HL-60 (cell line): ENCODE results near the gene ACSL5.

Experiments
- DNase-seq, 2 experiments: peaks; one replicate each; pipeline ENCODE4 v3.0.0-alpha.2; 2010 to 2020; ENCODE audit warnings: low read depth in 1 of 2, low spot score in 1 of 2
- H3K27ac ChIP-seq: fragments of 250-450 bp; sonication (Bioruptor Pico); replicated peaks from 2 replicates; pipeline ENCODE4 v1.5.1; 2020; ENCODE audit warnings: mild to moderate bottlenecking, moderate library complexity
- H3K27me3 ChIP-seq: fragments of 250-450 bp; sonication (Bioruptor Pico); 2 replicates; pipeline ENCODE4 v1.5.1; 2021; ENCODE audit warnings: mild to moderate bottlenecking, moderate library complexity; ENCODE audit not compliant: insufficient read depth, poor library complexity, severe bottlenecking
- H3K4me3 ChIP-seq: replicated peaks from 2 replicates; pipeline ENCODE4 v1.5.1; 2011; ENCODE audit warnings: mild to moderate bottlenecking, control low read depth, low read length; ENCODE audit not compliant: insufficient read depth
- GABPA ChIP-seq: IDR thresholded peaks from 2 replicates; pipeline ENCODE4 v1.6.1; 2012; ENCODE audit warnings: low read depth
- POLR2AphosphoS5 ChIP-seq: IDR thresholded peaks from 2 replicates; pipeline ENCODE4 v1.6.1; 2012; ENCODE audit warnings: low read depth
- SPI1 ChIP-seq: IDR thresholded peaks from 2 replicates; pipeline ENCODE4 v1.6.1; 2012; ENCODE audit warnings: low read depth, mild to moderate bottlenecking, borderline replicate concordance
- TF ChIP-seq, protein P1 (sequence below): IDR thresholded peaks from one replicate; pipeline ENCODE4 v1.5.1; 2011; ENCODE audit warnings: low read length, control low read depth, inconsistent platforms; ENCODE audit not compliant: insufficient read depth
- TF ChIP-seq, protein P2 (sequence below): IDR thresholded peaks from 2 replicates; pipeline ENCODE4 v1.6.1; 2012; ENCODE audit warnings: low read depth; ENCODE audit not compliant: insufficient replicate concordance

ACSL5 gene

DNA sequence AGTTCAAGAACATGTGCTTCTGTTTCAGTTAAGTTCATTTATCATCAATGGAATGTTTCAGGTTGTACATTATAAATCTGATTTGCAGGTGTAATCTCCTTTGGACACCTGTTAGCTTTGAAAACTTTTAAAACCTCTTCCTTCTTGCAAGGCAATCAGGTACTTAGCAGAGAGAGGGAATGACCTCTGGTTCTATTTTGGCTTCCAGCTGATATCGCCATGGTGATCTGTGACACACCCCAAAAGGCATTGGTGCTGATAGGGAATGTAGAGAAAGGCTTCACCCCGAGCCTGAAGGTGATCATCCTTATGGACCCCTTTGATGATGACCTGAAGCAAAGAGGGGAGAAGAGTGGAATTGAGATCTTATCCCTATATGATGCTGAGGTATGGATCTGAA lies 35.4 kb downstream of the ACSL5 start:
- no peak for DNase-seq
- no peak overlapping the region for H3K4me3 ChIP-seq
- no peak overlapping the region for H3K27ac ChIP-seq
- no peak for TF ChIP-seq GABPA
- TF ChIP-seq, protein P1, sequence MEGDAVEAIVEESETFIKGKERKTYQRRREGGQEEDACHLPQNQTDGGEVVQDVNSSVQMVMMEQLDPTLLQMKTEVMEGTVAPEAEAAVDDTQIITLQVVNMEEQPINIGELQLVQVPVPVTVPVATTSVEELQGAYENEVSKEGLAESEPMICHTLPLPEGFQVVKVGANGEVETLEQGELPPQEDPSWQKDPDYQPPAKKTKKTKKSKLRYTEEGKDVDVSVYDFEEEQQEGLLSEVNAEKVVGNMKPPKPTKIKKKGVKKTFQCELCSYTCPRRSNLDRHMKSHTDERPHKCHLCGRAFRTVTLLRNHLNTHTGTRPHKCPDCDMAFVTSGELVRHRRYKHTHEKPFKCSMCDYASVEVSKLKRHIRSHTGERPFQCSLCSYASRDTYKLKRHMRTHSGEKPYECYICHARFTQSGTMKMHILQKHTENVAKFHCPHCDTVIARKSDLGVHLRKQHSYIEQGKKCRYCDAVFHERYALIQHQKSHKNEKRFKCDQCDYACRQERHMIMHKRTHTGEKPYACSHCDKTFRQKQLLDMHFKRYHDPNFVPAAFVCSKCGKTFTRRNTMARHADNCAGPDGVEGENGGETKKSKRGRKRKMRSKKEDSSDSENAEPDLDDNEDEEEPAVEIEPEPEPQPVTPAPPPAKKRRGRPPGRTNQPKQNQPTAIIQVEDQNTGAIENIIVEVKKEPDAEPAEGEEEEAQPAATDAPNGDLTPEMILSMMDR: no peak
- TF ChIP-seq, protein P2, sequence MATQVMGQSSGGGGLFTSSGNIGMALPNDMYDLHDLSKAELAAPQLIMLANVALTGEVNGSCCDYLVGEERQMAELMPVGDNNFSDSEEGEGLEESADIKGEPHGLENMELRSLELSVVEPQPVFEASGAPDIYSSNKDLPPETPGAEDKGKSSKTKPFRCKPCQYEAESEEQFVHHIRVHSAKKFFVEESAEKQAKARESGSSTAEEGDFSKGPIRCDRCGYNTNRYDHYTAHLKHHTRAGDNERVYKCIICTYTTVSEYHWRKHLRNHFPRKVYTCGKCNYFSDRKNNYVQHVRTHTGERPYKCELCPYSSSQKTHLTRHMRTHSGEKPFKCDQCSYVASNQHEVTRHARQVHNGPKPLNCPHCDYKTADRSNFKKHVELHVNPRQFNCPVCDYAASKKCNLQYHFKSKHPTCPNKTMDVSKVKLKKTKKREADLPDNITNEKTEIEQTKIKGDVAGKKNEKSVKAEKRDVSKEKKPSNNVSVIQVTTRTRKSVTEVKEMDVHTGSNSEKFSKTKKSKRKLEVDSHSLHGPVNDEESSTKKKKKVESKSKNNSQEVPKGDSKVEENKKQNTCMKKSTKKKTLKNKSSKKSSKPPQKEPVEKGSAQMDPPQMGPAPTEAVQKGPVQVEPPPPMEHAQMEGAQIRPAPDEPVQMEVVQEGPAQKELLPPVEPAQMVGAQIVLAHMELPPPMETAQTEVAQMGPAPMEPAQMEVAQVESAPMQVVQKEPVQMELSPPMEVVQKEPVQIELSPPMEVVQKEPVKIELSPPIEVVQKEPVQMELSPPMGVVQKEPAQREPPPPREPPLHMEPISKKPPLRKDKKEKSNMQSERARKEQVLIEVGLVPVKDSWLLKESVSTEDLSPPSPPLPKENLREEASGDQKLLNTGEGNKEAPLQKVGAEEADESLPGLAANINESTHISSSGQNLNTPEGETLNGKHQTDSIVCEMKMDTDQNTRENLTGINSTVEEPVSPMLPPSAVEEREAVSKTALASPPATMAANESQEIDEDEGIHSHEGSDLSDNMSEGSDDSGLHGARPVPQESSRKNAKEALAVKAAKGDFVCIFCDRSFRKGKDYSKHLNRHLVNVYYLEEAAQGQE: no peak
- no peak for TF ChIP-seq SPI1
- no peak for TF ChIP-seq POLR2AphosphoS5
- H3K27me3 ChIP-seq: no peaks in the 10 kb centered on the region

DNA sequence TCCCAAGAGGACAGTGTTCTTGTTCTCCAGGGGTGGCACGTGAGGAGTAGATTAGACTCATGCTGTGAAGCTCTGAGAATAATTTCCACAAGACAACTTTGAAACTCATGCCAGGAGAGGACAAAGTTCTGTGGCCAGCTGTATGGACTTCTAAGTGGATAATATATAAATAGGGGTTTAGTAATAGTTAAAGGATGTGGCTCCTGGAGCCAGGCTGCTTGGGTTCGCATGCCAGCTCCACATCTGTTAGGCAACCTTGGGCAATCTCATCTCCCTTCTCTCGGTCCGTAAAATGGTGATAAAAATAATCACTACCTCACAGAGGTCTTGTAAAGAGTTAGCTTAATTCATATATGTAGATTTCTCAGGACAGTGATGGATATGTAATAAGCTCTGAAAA lies 35.8 kb downstream of the ACSL5 start:
- no peaks in the 10 kb centered on the region for H3K27me3 ChIP-seq
- DNase-seq: no peak
- no peak overlapping the region for H3K27ac ChIP-seq
- no peak overlapping the region for H3K4me3 ChIP-seq
- TF ChIP-seq, protein P2: no peak
- TF ChIP-seq GABPA (no peak), SPI1 (no peak), POLR2AphosphoS5 (no peak)
- TF ChIP-seq, protein P1: no peak

DNA sequence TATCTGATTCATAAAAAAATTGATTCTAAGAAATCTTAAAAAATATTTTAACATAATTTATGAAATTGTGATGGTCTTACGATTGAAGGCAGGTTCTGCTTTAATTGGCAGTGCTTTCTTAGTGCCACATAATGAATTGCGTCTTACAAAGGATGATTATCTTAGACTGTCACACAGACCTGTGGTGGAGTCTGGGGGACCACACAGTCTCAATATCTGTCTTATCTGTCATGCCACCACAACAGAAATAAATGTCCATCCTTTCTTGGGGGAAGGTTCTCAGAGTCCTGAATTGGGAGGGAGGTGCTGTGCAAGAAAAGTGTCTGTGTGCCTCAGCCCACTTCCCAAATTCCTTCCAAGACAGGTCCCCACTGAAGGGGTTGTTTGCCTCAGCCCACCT lies 38.8 kb downstream of the ACSL5 start:
- Histone ChIP-seq H3K27me3 (no peaks in the 10 kb centered on the region), H3K27ac (no peak overlapping the region), H3K4me3 (no peak overlapping the region)
- no peak for DNase-seq
- TF ChIP-seq SPI1 (no peak), POLR2AphosphoS5 (no peak), GABPA (no peak)
- TF ChIP-seq, protein P1: no peak
- TF ChIP-seq, protein P2: no peak
